Thyroid gland (tissue), 4 donors: Measurements from ENCODE around the gene CKAP2. TPM values are rescaled to one million over a fixed set of nuclear protein-coding genes. Genes with fewer than 3 reads are reported as not detected.

Experiments used
- DNase-seq, 2 donors: peaks; one replicate each; pipeline ENCODE4 v3.0.0-alpha.2; 2019
- H3K27ac ChIP-seq, 3 donors: fragments of 200-600 bp; sonication (generic); 1 replicate in 2 of 3; 2 replicates in 1 of 3; pipeline ENCODE4 v1.5.1; 2016 to 2019; ENCODE audit warnings: mild to moderate bottlenecking in 1 of 3, moderate library complexity in 1 of 3
- H3K27me3 ChIP-seq: fragments of 200-600 bp; sonication (generic); one replicate; pipeline ENCODE4 v1.5.1; 2019
- H3K36me3 ChIP-seq, 2 donors: fragments of 200-600 bp; sonication (generic); one replicate each; pipeline ENCODE4 v1.5.1; 2016 to 2019
- H3K4me1 ChIP-seq, 2 donors: fragments of 200-600 bp; sonication (generic); one replicate each; pipeline ENCODE4 v1.5.1; 2017 to 2019
- H3K4me3 ChIP-seq, 3 donors: fragments of 200-600 bp; sonication (generic); replicated peaks in 1 of 3; 1 replicate in 2 of 3; 2 replicates in 1 of 3; pipeline ENCODE4 v1.5.1; 2016; ENCODE audit warnings: mild to moderate bottlenecking in 1 of 3
- H3K9me3 ChIP-seq: fragments of 200-600 bp; sonication (generic); one replicate; pipeline ENCODE4 v1.5.1; 2017
- POLR2A ChIP-seq, 2 donors: fragments of 450-650 bp; IDR thresholded peaks; one replicate each; pipeline ENCODE4 v1.6.1; 2017; ENCODE audit warnings: antibody characterized with exemption in 2 of 2, mild to moderate bottlenecking in 2 of 2, moderate library complexity in 1 of 2
- WGBS, 2 donors: methylation state at CpG; one replicate each; pipeline ENCODE4 v1.1.5; 2017; 5-methylcytosine and 5-hydroxymethylcytosine counted together
- intact Hi-C: fragments of 100-400 bp; cut with DNase I; formaldehyde crosslinking; loops from one replicate; pipeline ENCODE4 v1.15.1; 2023
- total RNA-seq, 4 donors: library from RNA; depleted of rRNA; stranded (reverse); fragments of >200 nt; gene quantifications; one replicate each; pipeline ENCODE4 v1.2.3, GENCODE V29; 2016
- TF ChIP-seq, protein P1 (sequence below), 6 experiments: fragments of 200-600 bp in 3 of 6; fragments of 450-650 bp in 3 of 6; sonication (generic) in 3 of 6; IDR thresholded peaks; one replicate each; pipeline ENCODE4 v1.5.1; 2016 to 2019; ENCODE audit warnings: antibody characterized with exemption in 6 of 6, mild to moderate bottlenecking in 2 of 6, inconsistent platforms in 1 of 6, moderate library complexity in 1 of 6

Gene CKAP2
- total RNA-seq, 4 donors from 2014 or later: 8.7 to 14.3 (median 11.4) TPM

DNA sequence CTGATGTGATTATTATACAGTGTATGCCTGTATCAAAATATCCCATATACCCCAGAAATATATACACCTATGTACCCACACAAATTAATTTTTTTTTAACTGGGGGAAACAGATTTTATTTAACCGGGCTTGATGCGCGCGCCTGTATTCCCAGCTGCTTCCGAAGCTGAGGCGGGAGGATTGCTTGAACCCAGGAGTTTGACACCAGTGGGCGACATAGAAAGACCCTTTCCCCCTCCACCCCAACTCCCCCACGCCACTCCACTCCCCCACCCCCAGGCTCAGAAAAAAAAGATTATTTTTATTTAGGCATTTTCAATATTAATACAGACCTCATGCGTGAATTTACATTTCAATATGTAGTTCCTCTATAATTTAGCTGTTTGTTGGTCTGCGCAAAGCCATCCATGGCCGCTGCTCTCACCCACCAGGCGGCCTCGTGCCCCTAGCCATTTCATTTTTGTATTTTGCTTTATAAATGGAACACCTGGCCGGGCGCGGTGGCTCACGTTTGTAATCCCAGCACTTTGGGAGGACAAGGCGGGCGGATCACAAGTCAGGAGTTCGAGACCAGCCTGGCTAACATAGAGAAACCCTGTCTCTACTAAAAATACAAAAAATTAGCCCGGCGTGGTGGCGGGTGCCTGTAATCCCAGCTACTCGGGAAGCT lies 4.0 kb upstream of the CKAP2 start:
- H3K36me3 ChIP-seq: no peaks in the 10 kb centered on the region
- peaks cover 18 to 29% of the 10 kb centered on the region in 2 donors for H3K4me1 ChIP-seq
- no peak overlapping the region for H3K4me3 ChIP-seq
- TF ChIP-seq, protein P1, sequence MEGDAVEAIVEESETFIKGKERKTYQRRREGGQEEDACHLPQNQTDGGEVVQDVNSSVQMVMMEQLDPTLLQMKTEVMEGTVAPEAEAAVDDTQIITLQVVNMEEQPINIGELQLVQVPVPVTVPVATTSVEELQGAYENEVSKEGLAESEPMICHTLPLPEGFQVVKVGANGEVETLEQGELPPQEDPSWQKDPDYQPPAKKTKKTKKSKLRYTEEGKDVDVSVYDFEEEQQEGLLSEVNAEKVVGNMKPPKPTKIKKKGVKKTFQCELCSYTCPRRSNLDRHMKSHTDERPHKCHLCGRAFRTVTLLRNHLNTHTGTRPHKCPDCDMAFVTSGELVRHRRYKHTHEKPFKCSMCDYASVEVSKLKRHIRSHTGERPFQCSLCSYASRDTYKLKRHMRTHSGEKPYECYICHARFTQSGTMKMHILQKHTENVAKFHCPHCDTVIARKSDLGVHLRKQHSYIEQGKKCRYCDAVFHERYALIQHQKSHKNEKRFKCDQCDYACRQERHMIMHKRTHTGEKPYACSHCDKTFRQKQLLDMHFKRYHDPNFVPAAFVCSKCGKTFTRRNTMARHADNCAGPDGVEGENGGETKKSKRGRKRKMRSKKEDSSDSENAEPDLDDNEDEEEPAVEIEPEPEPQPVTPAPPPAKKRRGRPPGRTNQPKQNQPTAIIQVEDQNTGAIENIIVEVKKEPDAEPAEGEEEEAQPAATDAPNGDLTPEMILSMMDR (IDR thresholded peaks at IDR 0.05): no peak
- no peak for TF ChIP-seq POLR2A (IDR thresholded peaks at IDR 0.05)
- no peaks in the 10 kb centered on the region for H3K27me3 ChIP-seq
- H3K9me3 ChIP-seq: no peaks in the 10 kb centered on the region
- no peak for DNase-seq
- intact Hi-C loops: no loop called here
- WGBS, 2 donors: 87% methylated on average over 24 of the region's 24 CpGs
- H3K27ac ChIP-seq: no peak overlapping the region

DNA sequence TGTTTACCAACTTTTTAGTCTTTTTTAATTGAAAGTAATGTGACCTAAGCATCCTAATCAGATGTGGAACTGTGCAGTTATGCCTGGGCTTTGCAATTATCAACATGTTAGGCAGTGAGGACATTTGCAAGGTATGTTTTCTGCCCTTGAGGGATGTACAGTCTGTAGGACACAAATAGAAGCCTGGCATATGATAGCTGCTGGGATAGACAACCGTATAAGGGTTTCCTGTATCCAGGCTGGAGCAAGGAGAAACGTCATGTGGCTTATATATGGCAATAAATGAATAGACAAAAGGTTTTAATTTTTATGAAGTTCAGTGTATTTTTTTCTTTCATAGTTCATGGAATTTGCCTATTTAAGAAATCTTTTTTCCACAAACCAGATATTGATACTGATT lies 2.8 kb upstream of the CKAP2 start:
- H3K36me3 ChIP-seq: no peaks in the 10 kb centered on the region
- TF ChIP-seq POLR2A (IDR thresholded peaks at IDR 0.05): no peak
- TF ChIP-seq, protein P1 (IDR thresholded peaks at IDR 0.05): no peak
- no peak for DNase-seq
- H3K27me3 ChIP-seq: no peaks in the 10 kb centered on the region
- 86 to 89% methylated on average over 2 of the region's 2 CpGs for WGBS, 2 donors
- no peaks in the 10 kb centered on the region for H3K9me3 ChIP-seq
- peaks cover 18 to 32% of the 10 kb centered on the region in 2 donors for H3K4me1 ChIP-seq
- intact Hi-C loops: no loop called here
- no peak overlapping the region for H3K27ac ChIP-seq
- no peak overlapping the region for H3K4me3 ChIP-seq

DNA sequence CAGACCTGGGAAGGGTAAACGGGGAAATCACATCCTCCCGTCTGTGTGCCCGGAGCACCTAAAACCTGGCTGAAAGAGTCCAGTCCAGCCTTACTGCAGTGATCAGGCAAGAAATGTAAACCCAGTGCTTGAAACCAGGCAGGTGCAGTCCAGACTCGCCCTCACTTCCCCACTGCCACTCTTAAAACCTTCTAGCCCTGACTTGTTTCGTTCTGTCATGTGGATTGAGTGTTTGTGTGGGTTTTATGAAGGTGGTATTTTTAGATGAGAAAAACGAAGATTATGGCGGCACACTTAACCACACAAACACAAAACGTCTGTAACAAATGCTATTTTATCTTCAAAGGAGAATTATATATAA lies 839 bp upstream of the CKAP2 start:
- intact Hi-C loops: no loop called here
- peak in 1 of 2 donors; percentile 27 for DNase-seq

DNA sequence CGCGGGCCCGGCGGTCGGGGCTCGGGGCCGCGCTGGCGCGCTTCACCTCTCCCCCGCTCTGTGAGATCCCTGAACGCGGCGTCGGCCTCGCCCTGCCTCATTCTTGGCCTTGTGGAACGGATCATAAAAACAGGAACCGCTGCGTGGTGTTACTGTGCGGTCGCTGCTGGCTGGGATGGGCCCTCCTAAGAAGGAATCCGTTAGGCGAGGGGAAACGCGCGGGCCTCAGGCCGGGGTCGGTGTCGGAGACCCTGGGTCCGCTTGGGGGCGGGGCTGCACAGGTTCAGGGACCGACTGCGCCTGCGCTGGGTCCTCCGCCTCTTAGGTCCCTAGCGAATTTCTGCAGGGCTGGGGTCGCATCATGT lies 381 bp downstream of the CKAP2 start:
- H3K4me3 ChIP-seq: peak overlapping the region; percentile 43 to 65 (median 64)
- no peaks in the 10 kb centered on the region for H3K9me3 ChIP-seq
- no peaks in the 10 kb centered on the region for H3K27me3 ChIP-seq
- intact Hi-C loops: no loop called here
- DNase-seq: peak; percentile 71 to 73
- peak overlapping the region; percentile 19 to 82 (median 72) for H3K27ac ChIP-seq
- H3K36me3 ChIP-seq: no peaks in the 10 kb centered on the region
- TF ChIP-seq, protein P1 (IDR thresholded peaks at IDR 0.05): no peak
- TF ChIP-seq POLR2A (IDR thresholded peaks at IDR 0.05): no peak
- 0% methylated on average over 6 to 17 of the region's 37 CpGs for WGBS, 2 donors
- H3K4me1 ChIP-seq: peaks cover 5 to 15% of the 10 kb centered on the region in 2 donors

More for the DNA sequence above, 839 bp upstream of the CKAP2 start:
- no peak for TF ChIP-seq POLR2A (IDR thresholded peaks at IDR 0.05)
- TF ChIP-seq, protein P1 (IDR thresholded peaks at IDR 0.05): no peak
- Histone ChIP-seq H3K4me3 (peak overlapping the region in 2 of 3 donors; percentile 36 to 65), H3K27me3 (no peaks in the 10 kb centered on the region), H3K36me3 (no peaks in the 10 kb centered on the region), H3K9me3 (no peaks in the 10 kb centered on the region), H3K4me1 (peaks cover 5 to 15% of the 10 kb centered on the region in 2 donors), H3K27ac (peak overlapping the region; percentile 8 to 82 (median 72))
- 7 to 11% methylated on average over 8 of the region's 8 CpGs for WGBS, 2 donors

DNA sequence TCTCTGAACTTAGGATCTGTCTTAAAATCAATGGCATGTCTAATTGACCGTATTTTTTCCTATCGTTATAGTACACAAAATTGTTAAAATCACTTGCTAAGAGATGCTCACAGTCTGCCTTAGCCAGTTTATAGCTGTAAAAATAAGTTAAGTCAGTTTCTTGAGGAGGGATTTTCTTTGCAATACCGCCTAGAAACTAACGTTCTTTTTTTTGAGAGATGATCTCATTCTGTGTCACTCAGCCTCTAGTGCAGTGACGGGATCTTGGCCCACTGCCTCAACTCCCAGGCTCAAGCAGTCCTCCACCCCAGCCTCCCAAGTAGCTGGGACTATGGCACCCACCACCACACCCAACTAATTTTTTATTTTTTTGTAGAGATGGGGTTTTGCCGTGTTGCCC lies 4.4 kb downstream of the CKAP2 start:
- H3K9me3 ChIP-seq: no peaks in the 10 kb centered on the region
- no peaks in the 10 kb centered on the region for H3K36me3 ChIP-seq
- DNase-seq: no peak
- H3K27me3 ChIP-seq: no peaks in the 10 kb centered on the region
- peaks cover 2 to 10% of the 10 kb centered on the region in 2 donors for H3K4me1 ChIP-seq
- TF ChIP-seq POLR2A (IDR thresholded peaks at IDR 0.05): no peak
- TF ChIP-seq, protein P1 (IDR thresholded peaks at IDR 0.05): no peak
- 83 to 88% methylated on average over 6 of the region's 6 CpGs for WGBS, 2 donors
- H3K4me3 ChIP-seq: no peak overlapping the region
- H3K27ac ChIP-seq: no peak overlapping the region
- intact Hi-C loops: no loop called here
